Uterus (tissue), 2 donors: ENCODE results near the gene PDZK1IP1.

Experiments
- CTCF ChIP-seq, 4 experiments: fragments of 200-600 bp in 2 of 4; fragments of 450-650 bp in 2 of 4; sonication (generic) in 2 of 4; IDR thresholded peaks; one replicate each; pipeline ENCODE4 v1.5.1; 2016 to 2019; ENCODE audit warnings: antibody characterized with exemption in 4 of 4, mild to moderate bottlenecking in 2 of 4, moderate library complexity in 1 of 4
- POLR2A ChIP-seq, 2 donors: fragments of 450-650 bp; IDR thresholded peaks; one replicate each; pipeline ENCODE4 v1.6.1; 2016; ENCODE audit warnings: antibody characterized with exemption in 2 of 2, mild to moderate bottlenecking in 1 of 2, moderate library complexity in 1 of 2

- no peak for TF ChIP-seq CTCF (IDR thresholded peaks at IDR 0.05)
- TF ChIP-seq POLR2A (IDR thresholded peaks at IDR 0.05): no peak
These were observed 8.5 kb downstream of the PDZK1IP1 start for GRCh38 chr1:47181095-47181954.
